Right hindlimb (tissue), 1 donor: ENCODE results near the gene SPEF1.
"Not testable (repeated sequence)": the region's sequence is repeated elsewhere in the genome, so short reads cannot be mapped to it uniquely, and the experiment has no call there.

Source experiments
- DNase-seq: peaks from one replicate; pipeline ENCODE4 v3.0.0-alpha.2; 2018

SPEF1 gene

DNA sequence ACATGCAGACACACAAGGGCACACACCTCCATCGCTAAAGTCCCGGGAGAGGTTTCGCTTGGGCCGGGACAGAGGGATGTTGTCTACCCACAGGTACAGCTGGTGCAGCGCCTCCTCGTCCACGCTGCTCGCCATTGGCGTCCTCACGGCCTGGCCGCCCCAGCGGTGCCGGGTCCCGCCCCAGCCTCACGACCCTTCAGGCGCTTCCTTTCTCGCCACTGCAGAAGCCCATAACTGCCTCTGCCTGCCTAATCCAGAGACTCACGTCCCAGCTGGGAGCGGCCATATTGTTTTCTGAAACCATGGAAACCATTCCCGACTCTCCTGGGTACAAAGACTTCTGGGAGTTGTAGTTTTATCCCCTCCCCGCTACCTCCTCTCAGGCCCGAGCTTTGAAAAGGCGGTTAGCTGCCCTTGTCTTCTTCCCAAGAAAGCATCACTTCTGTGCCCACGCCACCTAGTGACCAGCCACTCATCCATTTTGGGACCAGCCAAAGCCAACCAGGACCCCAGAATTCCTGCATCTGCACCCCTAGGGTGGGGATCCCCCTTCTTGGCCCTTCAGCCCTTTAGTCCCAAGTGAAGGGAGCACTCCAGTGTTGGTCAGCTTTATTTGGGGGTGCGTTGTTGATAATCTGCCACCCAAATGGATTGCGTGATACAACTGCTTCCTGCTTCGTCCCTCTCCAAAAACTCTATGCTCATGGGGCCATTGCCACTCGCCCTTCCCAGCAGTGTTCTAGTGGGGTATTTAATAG lies at the start of gene SPEF1:
Gene SPEF1, minus strand, starts transcription at position 296 of the 758 bp plus-strand sequence. Its CDS starts 161 bp downstream, at position 135.
- DNase-seq, result peak; percentile 91

- not testable (repeated sequence) for DNase-seq
Measured at GRCh38 chr20:3829891-3830290, 48.6 kb upstream of the SPEF1 start.

DNA sequence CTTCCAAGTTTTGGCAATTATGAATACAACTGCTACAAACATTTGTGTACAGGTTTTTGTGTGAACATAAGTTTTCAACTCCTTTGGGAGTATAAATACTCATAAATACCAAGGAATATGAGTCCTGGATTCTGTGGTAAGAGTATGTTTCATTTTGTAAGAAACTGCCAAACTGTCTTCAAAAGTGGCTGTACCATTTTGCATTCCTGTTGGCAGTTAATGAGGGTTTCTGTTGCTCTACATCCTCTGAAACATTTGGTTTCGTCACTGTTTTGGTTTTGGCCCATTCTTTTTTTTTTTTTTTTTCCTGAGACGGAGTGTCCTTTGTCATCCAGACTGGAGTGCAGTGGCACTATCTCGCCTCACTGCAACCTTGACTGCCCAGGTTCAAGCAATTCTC lies 47.5 kb upstream of the SPEF1 start:
- no peak for DNase-seq

GRCh38 chr20:3826420-3826819 lies 45.2 kb upstream of the SPEF1 start:
- DNase-seq, result no peak

GRCh38 chr20:3825526-3825925 lies 44.3 kb upstream of the SPEF1 start:
- DNase-seq, result no peak

- DNase-seq, result no peak
Measured at GRCh38 chr20:3823881-3824280, 42.6 kb upstream of the SPEF1 start.

DNA sequence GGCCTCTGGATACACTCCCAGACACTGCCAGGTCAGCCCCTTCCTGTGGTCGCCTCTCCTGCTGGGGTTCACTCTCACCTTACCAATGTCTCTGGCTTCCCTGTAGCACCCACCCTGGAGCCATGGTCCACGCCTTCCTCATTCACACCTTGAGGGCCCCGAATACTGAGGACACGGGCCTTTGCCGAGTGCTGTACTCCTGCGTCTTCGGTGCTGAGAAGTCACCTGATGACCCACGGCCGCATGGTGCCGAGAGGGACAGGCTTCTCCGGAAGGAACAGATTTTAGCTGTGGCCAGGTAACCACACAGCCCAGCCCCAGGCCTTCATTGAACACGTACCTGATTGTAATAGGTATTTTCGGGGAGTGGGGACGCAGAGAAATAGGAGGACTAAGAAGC lies 40.7 kb upstream of the SPEF1 start:
- DNase-seq, result no peak

GRCh38 chr20:3820901-3821727 lies 39.9 kb upstream of the SPEF1 start:
- DNase-seq, result no peak

- DNase-seq, result peak; percentile 98
Measured at GRCh38 chr20:3820048-3820900, 39.0 kb upstream of the SPEF1 start, which contains the start of gene AP5S1. Gene AP5S1 (plus strand): TSS chr20:3820547. CDS start chr20:3822118, 1,571 bp downstream.

- no peak for DNase-seq
Measured at GRCh38 chr20:3819411-3820047, 38.3 kb upstream of the SPEF1 start.

GRCh38 chr20:3818155-3819151 lies 37.2 kb upstream of the SPEF1 start:
- DNase-seq, result peak; percentile 65

- DNase-seq, result no peak
Measured at GRCh38 chr20:3815703-3816315, 34.6 kb upstream of the SPEF1 start.

GRCh38 chr20:3814928-3815495 lies 33.8 kb upstream of the SPEF1 start:
- no peak for DNase-seq

- no peak for DNase-seq
Measured at GRCh38 chr20:3813848-3814581, 32.8 kb upstream of the SPEF1 start.

GRCh38 chr20:3812975-3813847 lies 32.0 kb upstream of the SPEF1 start:
- DNase-seq, result no peak

DNA sequence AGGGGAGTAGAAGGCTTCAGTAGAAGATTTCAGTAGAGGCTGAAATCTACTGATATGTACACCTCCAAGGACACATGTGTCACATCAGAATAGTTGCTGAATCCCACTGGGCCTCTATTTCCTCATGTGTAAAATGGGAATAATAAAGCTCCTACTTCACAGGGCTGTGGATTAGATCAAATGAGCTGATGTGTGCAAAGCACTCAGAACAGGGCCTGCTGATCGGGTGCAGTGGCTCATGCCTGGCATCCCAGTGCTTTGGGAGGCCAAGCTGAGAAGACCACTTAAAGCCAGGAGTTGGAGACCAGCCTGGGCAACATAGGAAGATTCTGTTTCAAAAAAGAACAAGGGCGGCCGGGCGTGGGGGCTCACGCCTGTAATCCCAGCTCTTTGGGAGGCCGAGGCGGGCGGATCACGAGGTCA lies 31.0 kb upstream of the SPEF1 start:
- no peak for DNase-seq

DNA sequence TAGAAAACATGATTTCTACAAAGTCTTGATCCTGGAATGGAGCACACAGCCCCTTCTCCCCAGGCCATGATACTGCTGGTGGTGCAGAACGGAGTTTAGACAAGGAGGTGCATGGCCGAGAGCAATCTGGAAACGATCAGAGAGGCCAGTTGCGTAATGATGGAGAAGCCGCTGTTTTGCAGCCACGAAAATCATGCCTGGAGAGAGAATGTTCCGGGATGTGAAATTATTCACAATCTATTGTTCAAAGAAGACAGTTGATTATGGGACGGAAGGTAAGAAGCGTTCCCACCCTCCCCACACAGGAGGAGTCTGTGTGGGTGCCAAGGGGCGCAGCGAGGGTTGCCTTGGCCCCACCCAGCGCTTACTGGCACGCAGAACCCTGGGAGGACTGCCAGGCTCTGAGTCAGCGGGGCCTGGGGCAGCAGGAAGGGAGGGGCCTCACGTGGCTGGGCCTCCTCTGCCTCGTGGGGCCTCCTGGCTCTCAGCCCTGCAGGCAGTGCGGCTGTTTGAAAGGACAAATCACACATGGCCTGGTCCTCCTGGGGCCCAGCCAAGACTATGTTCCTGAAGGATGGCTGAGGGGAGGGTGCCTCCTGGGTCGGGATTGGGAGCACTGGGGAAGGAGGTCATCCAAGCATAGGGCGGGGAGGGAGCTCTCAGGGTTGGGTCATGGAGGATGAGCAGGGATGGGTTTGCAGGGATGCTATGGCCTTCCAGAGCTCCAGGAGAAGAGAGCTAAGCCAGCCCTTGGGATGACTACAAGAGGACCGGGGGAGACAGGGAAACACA lies 30.4 kb upstream of the SPEF1 start:
- peak; percentile 98 for DNase-seq

DNA sequence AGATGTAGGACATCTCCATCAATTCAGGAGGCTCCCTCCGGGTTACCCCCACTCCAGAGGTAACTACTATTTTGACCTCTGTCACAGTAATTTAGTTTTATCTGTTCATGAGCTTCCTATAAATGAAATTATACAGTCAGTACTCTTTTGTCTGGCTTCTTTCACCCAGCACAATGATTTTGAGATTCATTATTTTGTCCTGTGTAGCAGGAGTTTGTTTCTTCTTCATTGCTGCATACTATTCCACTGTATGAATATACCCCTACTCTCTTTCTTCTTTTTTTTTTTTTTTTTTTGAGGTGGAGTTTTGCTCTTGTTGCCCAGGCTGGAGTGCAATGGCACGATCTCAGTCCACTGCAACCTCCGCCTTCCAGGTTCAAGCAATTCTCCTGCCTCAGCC lies 27.3 kb upstream of the SPEF1 start:
- DNase-seq, result no peak
